H1 (cell line): ENCODE data around the gene RHD. TPM values are rescaled to one million over a fixed set of nuclear protein-coding genes. Genes with fewer than 3 reads are reported as not detected.

Source experiments
- CEBPB ChIP-seq: IDR thresholded peaks from 2 replicates; pipeline ENCODE4 v1.6.1; 2012; ENCODE audit warnings: low read depth, low read length
- CREB1 ChIP-seq: IDR thresholded peaks from 2 replicates; pipeline ENCODE4 v1.6.1; 2012; ENCODE audit warnings: inconsistent platforms
- GTF2F1 ChIP-seq: IDR thresholded peaks from 2 replicates; pipeline ENCODE4 v1.6.1; 2012; ENCODE audit warnings: low read depth, low read length, improper control_type of control experiment, borderline replicate concordance
- HDAC6 ChIP-seq: IDR thresholded peaks from one replicate; pipeline ENCODE4 v1.7.1; 2012; ENCODE audit warnings: low read depth, mild to moderate bottlenecking, inconsistent platforms, low read length, moderate library complexity
- JUN ChIP-seq: IDR thresholded peaks from 2 replicates; pipeline ENCODE4 v1.6.1; 2011; ENCODE audit warnings: low read depth, mild to moderate bottlenecking, improper control_type of control experiment, low read length
- JUND ChIP-seq: IDR thresholded peaks from 2 replicates; pipeline ENCODE4 v1.6.1; 2011; ENCODE audit warnings: mild to moderate bottlenecking, improper control_type of control experiment, low read length
- MAFK ChIP-seq: IDR thresholded peaks from 2 replicates; pipeline ENCODE4 v1.6.1; 2012; ENCODE audit warnings: low read depth, mild to moderate bottlenecking, improper control_type of control experiment, low read length
- NANOG ChIP-seq: IDR thresholded peaks from 2 replicates; pipeline ENCODE4 v1.6.1; 2011; ENCODE audit warnings: low read length, low read depth, mild to moderate bottlenecking, inconsistent platforms; ENCODE audit not compliant: insufficient read depth, poor library complexity, severe bottlenecking
- PHF8 ChIP-seq: fragments of 200-600 bp; sonication (generic); conservative IDR thresholded peaks from 2 replicates; pipeline ENCODE4 v1.7.1; 2012; ENCODE audit warnings: low read depth, mild to moderate bottlenecking, inconsistent platforms, low read length, moderate library complexity
- SP2 ChIP-seq: IDR thresholded peaks from 2 replicates; pipeline ENCODE4 v1.6.1; 2012; ENCODE audit warnings: mild to moderate bottlenecking, low read length, inconsistent platforms
- SP4 ChIP-seq: IDR thresholded peaks from 2 replicates; pipeline ENCODE4 v1.6.1; 2012; ENCODE audit warnings: low read length, inconsistent platforms
- TAF1 ChIP-seq: IDR thresholded peaks from 2 replicates; pipeline ENCODE4 v1.6.1; 2011; ENCODE audit warnings: mild to moderate bottlenecking, low read depth, low read length
- TAF7 ChIP-seq: optimal IDR thresholded peaks from 2 replicates; pipeline ENCODE3; 2011; ENCODE audit warnings: low read depth, mild to moderate bottlenecking, inconsistent platforms, low read length, moderate library complexity, borderline replicate concordance
- TBP ChIP-seq: IDR thresholded peaks from 2 replicates; pipeline ENCODE4 v1.6.1; 2011; ENCODE audit warnings: low read depth, low read length, improper control_type of control experiment
- TCF12 ChIP-seq: IDR thresholded peaks from 2 replicates; pipeline ENCODE4 v1.6.1; 2011; ENCODE audit warnings: low read depth, mild to moderate bottlenecking, low read length
- YY1 ChIP-seq: IDR thresholded peaks from 2 replicates; pipeline ENCODE4 v1.6.1; 2011; ENCODE audit warnings: low read depth, mild to moderate bottlenecking, low read length
- ZNF274 ChIP-seq: IDR thresholded peaks from 2 replicates; pipeline ENCODE4 v1.7.0; 2012; ENCODE audit warnings: low read length, borderline replicate concordance; ENCODE audit errors: extremely low read depth
- polyA plus RNA-seq, 7 experiments: library from polyadenylated mRNA; depleted of rRNA in 3 of 7; stranded (reverse) in 5 of 7; unstranded in 2 of 7; fragments of >200 nt in 5 of 7; fragments of 200-250 nt in 2 of 7; gene quantifications; 1 replicate in 5 of 7; 2 replicates in 1 of 7; 4 replicates in 1 of 7; pipeline versions ENCODE4 v1.2.1 to v1.2.3, GENCODE V29; 2011 to 2013; ENCODE audit warnings: missing spikeins in 2 of 7, mixed read lengths in 2 of 7
- total RNA-seq: library from RNA; stranded (reverse); fragmentation: NEBNext Ultra II Directional; extraction: Animal tissue kit (Norgen Biotek cat#: 25700); gene quantifications from 2 replicates; pipeline ENCODE4 v1.2.1, GENCODE V29; 2021
- TF ChIP-seq, protein P1 (sequence below), 3 experiments: IDR thresholded peaks; 1 replicate in 2 of 3; 2 replicates in 1 of 3; pipeline versions ENCODE4 v1.5.1 to v1.6.1; 2011; ENCODE audit warnings: low read length in 3 of 3, mild to moderate bottlenecking in 3 of 3, inconsistent platforms in 2 of 3, low read depth in 1 of 3, moderate library complexity in 1 of 3; ENCODE audit not compliant: insufficient read depth in 1 of 3; ENCODE audit errors: control extremely low read depth in 1 of 3
- TF ChIP-seq, protein P2 (sequence below): IDR thresholded peaks from 2 replicates; pipeline ENCODE4 v1.6.1; 2011; ENCODE audit warnings: low read depth, mild to moderate bottlenecking, low read length; ENCODE audit not compliant: insufficient read depth
- TF ChIP-seq, protein P3 (sequence below): IDR thresholded peaks from 2 replicates; pipeline ENCODE4 v1.6.1; 2012; ENCODE audit warnings: inconsistent platforms
- TF ChIP-seq, protein P4 (sequence below): IDR thresholded peaks from 2 replicates; pipeline ENCODE4 v1.6.1; 2012; ENCODE audit warnings: inconsistent platforms

The RHD gene
- total and polyA plus RNA-seq, 2 of the 8 experiments (the other 6 are each of a cell fraction or from before 2014, with no cell fraction given): 0.21 TPM; not detected in 1

DNA sequence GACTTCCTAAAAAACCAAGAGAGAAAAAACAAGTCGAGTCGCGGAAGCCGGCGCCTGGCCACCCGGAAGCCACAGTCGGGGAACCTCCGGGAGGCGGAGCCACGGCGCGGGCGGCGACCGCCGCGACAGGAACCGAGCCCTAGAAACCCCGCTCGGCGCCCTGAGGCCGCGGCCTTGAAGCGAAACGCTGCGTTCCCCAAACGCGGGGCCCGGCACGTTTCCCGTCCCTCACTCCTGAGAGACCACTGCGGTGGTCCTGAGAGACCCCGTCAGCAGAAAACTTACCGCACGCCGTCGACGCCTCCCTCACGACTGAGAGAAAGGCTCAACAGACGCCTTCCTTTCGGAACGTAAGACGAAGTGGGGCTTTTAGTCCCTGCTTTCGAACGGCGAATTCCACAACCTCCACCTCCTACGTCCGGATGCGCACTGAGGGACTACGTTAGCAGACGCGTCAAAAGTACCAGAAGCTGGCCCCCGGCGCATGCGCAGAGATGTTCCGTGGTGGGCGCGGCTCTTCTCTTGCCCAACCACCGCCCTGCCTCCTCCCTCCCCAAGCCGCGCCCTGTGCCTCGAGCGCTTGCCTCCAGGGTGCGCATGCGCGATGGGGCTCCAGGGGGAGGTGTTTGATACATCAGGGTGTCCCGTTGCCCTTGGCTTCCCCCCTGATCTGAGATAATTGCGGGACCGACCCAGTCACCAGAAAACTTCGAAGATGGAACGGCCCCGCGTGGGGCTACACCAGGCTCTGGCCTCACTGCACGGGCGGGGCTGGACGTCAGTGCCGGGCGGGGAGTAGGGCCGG, 25.1 kb upstream of the RHD start, which contains the start of gene RSRP1 (continued):
- TF ChIP-seq CEBPB: peak; percentile 96
- TF ChIP-seq NANOG: no peak
- no peak for TF ChIP-seq ZNF274
- TF ChIP-seq SP2: no peak
- TF ChIP-seq TAF7: peak; percentile 83
- TF ChIP-seq GTF2F1: 0 out of 2 replicates have a peak, but pooled peaks have one; percentile 24
- TF ChIP-seq SP4: peak; percentile 85; the same call in 1 of the 2 replicates
- TF ChIP-seq, protein P1, sequence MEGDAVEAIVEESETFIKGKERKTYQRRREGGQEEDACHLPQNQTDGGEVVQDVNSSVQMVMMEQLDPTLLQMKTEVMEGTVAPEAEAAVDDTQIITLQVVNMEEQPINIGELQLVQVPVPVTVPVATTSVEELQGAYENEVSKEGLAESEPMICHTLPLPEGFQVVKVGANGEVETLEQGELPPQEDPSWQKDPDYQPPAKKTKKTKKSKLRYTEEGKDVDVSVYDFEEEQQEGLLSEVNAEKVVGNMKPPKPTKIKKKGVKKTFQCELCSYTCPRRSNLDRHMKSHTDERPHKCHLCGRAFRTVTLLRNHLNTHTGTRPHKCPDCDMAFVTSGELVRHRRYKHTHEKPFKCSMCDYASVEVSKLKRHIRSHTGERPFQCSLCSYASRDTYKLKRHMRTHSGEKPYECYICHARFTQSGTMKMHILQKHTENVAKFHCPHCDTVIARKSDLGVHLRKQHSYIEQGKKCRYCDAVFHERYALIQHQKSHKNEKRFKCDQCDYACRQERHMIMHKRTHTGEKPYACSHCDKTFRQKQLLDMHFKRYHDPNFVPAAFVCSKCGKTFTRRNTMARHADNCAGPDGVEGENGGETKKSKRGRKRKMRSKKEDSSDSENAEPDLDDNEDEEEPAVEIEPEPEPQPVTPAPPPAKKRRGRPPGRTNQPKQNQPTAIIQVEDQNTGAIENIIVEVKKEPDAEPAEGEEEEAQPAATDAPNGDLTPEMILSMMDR (IDR thresholded peaks at IDR 0.05; ENCODE audit: control extremely low read depth in 1 of 3, insufficient read depth in 1 of 3, low read depth in 1 of 3, low read length in 3 of 3): no peak
- TF ChIP-seq, protein P2, sequence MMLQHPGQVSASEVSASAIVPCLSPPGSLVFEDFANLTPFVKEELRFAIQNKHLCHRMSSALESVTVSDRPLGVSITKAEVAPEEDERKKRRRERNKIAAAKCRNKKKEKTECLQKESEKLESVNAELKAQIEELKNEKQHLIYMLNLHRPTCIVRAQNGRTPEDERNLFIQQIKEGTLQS: no peak
- TF ChIP-seq JUN: no peak
- peak; percentile 72 for TF ChIP-seq CREB1
- TF ChIP-seq YY1: no peak
- TF ChIP-seq, protein P3, sequence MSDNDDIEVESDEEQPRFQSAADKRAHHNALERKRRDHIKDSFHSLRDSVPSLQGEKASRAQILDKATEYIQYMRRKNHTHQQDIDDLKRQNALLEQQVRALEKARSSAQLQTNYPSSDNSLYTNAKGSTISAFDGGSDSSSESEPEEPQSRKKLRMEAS: no peak
- TF ChIP-seq TCF12: no peak
- no peak for TF ChIP-seq HDAC6
- peak; percentile 96 for TF ChIP-seq TAF1
- peak; percentile 97 for TF ChIP-seq TBP
- no peak for TF ChIP-seq JUND
- no peak for TF ChIP-seq MAFK
- TF ChIP-seq, protein P4, sequence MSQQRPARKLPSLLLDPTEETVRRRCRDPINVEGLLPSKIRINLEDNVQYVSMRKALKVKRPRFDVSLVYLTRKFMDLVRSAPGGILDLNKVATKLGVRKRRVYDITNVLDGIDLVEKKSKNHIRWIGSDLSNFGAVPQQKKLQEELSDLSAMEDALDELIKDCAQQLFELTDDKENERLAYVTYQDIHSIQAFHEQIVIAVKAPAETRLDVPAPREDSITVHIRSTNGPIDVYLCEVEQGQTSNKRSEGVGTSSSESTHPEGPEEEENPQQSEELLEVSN: peak; percentile 15; the same call in 1 of the 2 replicates
- TF ChIP-seq PHF8: peak; percentile 97
